GM12874 (cell line): Measurements from ENCODE around the gene ODAD2.

ENCODE experiments used
- TF ChIP-seq, protein P1 (sequence below): IDR thresholded peaks from 2 replicates; pipeline ENCODE4 v1.5.1; 2011; ENCODE audit warnings: low read depth, mild to moderate bottlenecking, control low read depth, low read length, moderate library complexity; ENCODE audit not compliant: insufficient read depth

The ODAD2 gene

DNA sequence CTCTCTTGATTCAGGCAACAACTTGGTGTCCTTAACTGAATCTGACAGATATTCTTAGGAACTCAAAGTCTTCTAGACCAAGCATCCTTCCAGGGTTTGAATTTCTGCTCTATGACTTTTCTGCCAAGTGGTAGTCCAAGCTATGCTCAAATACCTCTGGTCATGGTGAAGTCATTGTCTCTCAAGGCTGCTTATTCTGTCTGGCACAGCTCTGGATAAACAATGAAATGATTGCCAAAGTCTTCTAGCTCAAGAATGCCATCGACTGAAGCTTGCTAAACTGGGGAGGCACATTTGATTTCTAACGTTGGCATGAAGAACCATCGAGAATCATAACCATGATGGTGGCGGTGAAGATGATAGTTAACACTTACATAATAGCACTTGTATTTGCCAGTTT lies 137.1 kb downstream of the ODAD2 start:
- TF ChIP-seq, protein P1, sequence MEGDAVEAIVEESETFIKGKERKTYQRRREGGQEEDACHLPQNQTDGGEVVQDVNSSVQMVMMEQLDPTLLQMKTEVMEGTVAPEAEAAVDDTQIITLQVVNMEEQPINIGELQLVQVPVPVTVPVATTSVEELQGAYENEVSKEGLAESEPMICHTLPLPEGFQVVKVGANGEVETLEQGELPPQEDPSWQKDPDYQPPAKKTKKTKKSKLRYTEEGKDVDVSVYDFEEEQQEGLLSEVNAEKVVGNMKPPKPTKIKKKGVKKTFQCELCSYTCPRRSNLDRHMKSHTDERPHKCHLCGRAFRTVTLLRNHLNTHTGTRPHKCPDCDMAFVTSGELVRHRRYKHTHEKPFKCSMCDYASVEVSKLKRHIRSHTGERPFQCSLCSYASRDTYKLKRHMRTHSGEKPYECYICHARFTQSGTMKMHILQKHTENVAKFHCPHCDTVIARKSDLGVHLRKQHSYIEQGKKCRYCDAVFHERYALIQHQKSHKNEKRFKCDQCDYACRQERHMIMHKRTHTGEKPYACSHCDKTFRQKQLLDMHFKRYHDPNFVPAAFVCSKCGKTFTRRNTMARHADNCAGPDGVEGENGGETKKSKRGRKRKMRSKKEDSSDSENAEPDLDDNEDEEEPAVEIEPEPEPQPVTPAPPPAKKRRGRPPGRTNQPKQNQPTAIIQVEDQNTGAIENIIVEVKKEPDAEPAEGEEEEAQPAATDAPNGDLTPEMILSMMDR = no peak

DNA sequence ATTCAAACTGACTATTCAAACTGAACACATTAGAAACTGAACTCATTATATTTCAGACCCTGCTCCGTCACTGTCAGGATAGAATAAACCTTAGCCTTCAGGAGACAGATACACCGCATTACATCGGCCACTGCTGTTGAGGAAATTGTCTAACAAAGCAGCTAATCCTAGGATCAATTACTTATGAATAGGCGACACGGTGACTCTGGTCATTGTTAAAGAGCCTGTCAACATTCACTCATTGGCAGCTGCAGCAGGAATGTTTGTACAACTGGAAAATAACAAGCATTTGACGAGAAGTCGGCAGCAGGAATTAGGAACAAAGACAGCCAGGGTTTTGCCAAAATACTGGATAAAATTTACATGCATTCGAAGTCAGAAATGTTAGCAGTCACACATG lies 141.3 kb downstream of the ODAD2 start:
- TF ChIP-seq, protein P1 = no peak

DNA sequence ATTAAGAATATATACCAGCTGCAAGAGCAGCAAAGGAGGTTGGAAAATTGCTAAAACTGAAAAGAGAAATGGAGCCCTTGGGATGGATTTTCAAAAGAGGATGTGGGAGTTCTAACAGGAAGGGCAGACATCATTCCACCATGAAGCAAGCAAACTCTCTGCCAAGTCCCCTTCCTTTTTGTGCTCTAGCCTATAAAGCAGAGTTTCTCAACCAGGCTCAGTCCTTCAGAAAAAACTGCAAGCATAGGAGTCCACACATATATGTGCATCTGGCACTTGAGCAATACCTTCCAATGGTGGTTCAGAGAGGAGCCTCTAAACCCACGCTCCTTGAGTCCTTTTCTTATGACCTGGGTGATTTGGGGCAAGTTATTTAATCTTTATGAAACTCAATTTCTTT lies 154.7 kb downstream of the ODAD2 start:
- TF ChIP-seq, protein P1 = no peak

DNA sequence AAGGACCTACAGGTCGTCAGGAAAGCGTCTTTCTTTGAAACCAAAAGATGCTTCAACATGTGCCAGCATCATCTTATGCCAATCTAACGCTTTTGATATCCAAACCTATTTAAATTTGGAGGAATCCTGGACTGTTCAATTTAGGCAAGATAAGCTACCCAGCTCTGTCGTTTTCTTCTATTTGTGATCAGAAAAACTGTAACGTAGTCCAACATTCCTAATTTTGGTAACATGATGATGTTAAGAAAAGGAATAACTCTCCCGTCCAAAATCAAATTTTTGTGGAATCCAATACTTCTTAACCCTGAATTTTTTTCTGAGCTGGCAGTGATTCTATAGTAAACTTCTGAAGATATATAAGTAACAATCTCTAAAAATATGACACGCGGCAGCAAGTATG lies 160.0 kb downstream of the ODAD2 start:
- TF ChIP-seq, protein P1 = no peak

DNA sequence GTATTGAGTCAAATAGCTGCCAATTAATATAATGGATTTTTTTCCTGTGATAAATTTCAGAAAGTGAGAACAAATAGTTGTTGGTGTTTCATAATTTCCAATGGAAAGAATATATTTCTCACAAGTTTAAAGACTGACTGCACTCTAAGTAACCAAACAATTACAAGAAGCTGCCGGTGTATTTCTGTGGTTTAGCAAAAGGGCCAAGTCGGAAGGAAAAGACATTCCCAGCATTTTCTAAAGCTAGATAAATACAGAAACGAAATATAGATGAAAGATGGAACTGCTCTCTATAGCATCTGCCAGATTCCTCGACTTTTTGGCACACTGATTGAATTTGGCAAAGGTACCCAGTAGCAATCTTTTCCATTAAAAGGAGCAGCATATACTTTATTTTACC lies 160.5 kb downstream of the ODAD2 start:
- TF ChIP-seq, protein P1 = no peak

DNA sequence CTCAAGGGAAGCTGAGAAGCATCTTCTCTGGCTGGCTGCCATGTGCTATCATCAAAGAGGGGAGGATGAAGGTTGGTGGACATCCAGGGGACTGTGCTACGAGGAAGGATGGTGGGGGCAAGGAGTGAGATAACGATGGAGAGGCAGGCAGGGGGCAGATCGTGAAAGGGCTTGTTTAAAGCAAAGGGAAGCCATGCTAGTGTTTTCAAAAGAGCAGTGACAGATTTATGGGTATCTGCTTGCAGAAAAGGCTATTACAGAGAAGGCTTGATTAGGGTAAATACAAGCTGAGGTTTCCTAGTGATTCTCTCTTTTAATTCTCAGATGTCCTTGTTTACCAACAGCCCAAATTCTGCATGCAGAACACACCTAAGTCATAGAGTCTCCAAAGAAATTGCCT lies 164.4 kb downstream of the ODAD2 start:
- TF ChIP-seq, protein P1 = no peak

DNA sequence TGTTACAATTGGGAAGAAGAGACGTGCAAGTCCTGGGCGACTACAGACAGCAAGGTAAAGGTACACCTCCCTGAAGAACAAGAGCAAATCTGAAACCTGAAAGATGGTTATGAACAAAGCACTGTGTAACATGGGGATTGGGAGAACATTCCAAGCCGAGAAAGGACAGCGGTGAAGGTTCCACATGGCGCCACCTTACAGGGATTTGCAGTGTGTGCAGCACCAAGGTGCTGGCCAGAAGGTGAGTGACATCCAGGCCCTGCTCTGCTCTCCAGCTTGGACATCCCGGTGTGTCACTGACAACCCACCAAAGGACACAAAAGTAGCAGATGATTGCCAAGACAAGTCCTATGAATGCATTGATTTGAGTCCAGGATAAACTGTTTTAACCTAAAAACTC lies 165.1 kb downstream of the ODAD2 start:
- TF ChIP-seq, protein P1 = no peak

DNA sequence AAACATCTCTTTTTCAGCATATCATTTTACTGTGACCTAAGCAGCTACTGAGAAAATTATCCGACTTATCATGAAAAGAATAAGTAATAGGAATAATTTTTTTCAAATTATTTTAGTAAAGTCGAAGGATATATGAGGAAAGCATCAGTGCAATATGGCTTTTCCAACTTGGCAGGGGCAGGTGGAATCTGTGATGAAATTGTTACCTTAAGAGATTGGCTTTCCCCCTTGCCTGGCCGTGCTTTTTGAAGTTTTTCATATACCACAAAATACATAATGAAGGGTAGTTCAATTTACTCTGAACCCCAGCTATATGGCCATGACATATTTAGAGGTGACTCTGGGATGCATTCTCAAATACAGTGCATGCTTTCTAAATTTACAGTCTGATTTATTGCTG lies 166.1 kb downstream of the ODAD2 start:
- TF ChIP-seq, protein P1 = no peak
